CD4-positive, alpha-beta T cell treated with Interleukin-2 at 100 ng/mL for 4 hours (primary cell): ENCODE data around the gene SPATA2.

Experiments
- DNase-seq: peaks from one replicate; pipeline ENCODE4 v3.0.0-alpha.2; 2020; ENCODE audit warnings: low spot score

The SPATA2 gene

GRCh38 chr20:49929142-49929494 is 13.8 kb upstream of the SPATA2 start:
- no peak for DNase-seq

- DNase-seq, result peak; percentile 83
Observed at GRCh38 chr20:49928411-49929141, 13.2 kb upstream of the SPATA2 start.

GRCh38 chr20:49925901-49926454 is 10.6 kb upstream of the SPATA2 start:
- DNase-seq, result no peak

GRCh38 chr20:49924247-49924646 is 8.9 kb upstream of the SPATA2 start:
- no peak for DNase-seq

GRCh38 chr20:49919461-49919860 is 4.1 kb upstream of the SPATA2 start:
- no peak for DNase-seq

- DNase-seq, result no peak
Observed at GRCh38 chr20:49919009-49919408, 3.7 kb upstream of the SPATA2 start.

GRCh38 chr20:49918446-49918845 is 3.1 kb upstream of the SPATA2 start:
- no peak for DNase-seq

GRCh38 chr20:49916146-49917002 is 1.0 kb upstream of the SPATA2 start:
- DNase-seq, result peak; percentile 42

- DNase-seq, result no peak
Observed at GRCh38 chr20:49915118-49915379, 280 bp downstream of the SPATA2 start.

GRCh38 chr20:49914310-49915117 is 815 bp downstream of the SPATA2 start:
- DNase-seq, result peak; percentile 7

- no peak for DNase-seq
Observed at GRCh38 chr20:49913399-49914047, 1.8 kb downstream of the SPATA2 start.

GRCh38 chr20:49910340-49910706 is 5.0 kb downstream of the SPATA2 start:
- no peak for DNase-seq

GRCh38 chr20:49909499-49910339 is 5.6 kb downstream of the SPATA2 start:
- no peak for DNase-seq

GRCh38 chr20:49908258-49908565 is 7.1 kb downstream of the SPATA2 start:
- no peak for DNase-seq

- no peak for DNase-seq
Observed at GRCh38 chr20:49907405-49908257, 7.7 kb downstream of the SPATA2 start.

- DNase-seq, result no peak
Observed at GRCh38 chr20:49906615-49907154, 8.6 kb downstream of the SPATA2 start.

GRCh38 chr20:49906101-49906604 is 9.2 kb downstream of the SPATA2 start:
- DNase-seq, result no peak

GRCh38 chr20:49905415-49906091 is 9.8 kb downstream of the SPATA2 start:
- no peak for DNase-seq
